HG03196 (cell line): ENCODE measurements around the gene NPBWR2.

Source experiments
- ATAC-seq: cut with Tn5 transposase; IDR thresholded peaks from one replicate; pipeline ENCODE4 v1.9.1; 2021; ENCODE audit not compliant: unreplicated experiment

Gene NPBWR2

GRCh38 chr20:64106981-64107735 is at the start of gene NPBWR2:
TSS of gene NPBWR2 (minus strand) at chr20:64107565. CDS start at chr20:64106831, 734 bp downstream.
- ATAC-seq: no peak

GRCh38 chr20:64156136-64156885 is 48.9 kb upstream of the NPBWR2 start:
- no peak for ATAC-seq

GRCh38 chr20:64155258-64156135 is 48.1 kb upstream of the NPBWR2 start:
- no peak for ATAC-seq

- no peak for ATAC-seq
Measured at GRCh38 chr20:64154590-64155257, 47.4 kb upstream of the NPBWR2 start.

- no peak for ATAC-seq
Measured at GRCh38 chr20:64153861-64154589, 46.7 kb upstream of the NPBWR2 start.

GRCh38 chr20:64153410-64153809 is 46.0 kb upstream of the NPBWR2 start:
- ATAC-seq: no peak

- ATAC-seq: no peak
Measured at GRCh38 chr20:64152906-64153305, 45.5 kb upstream of the NPBWR2 start.

- ATAC-seq: no peak
Measured at GRCh38 chr20:64151633-64152530, 44.5 kb upstream of the NPBWR2 start.

- no peak for ATAC-seq
Measured at GRCh38 chr20:64150756-64151632, 43.6 kb upstream of the NPBWR2 start.

- ATAC-seq: no peak
Measured at GRCh38 chr20:64149809-64150560, 42.6 kb upstream of the NPBWR2 start.

- ATAC-seq: no peak
Measured at GRCh38 chr20:64149141-64149540, 41.8 kb upstream of the NPBWR2 start.

- ATAC-seq: no peak
Measured at GRCh38 chr20:64148581-64148980, 41.2 kb upstream of the NPBWR2 start.

GRCh38 chr20:64146936-64147477 is 39.6 kb upstream of the NPBWR2 start:
- ATAC-seq: no peak

GRCh38 chr20:64146301-64146935 is 39.1 kb upstream of the NPBWR2 start:
- ATAC-seq: no peak

GRCh38 chr20:64145458-64146300 is 38.3 kb upstream of the NPBWR2 start:
- no peak for ATAC-seq
